Astrocyte of the cerebellum (primary cell): ENCODE measurements around the gene AMZ1.

Experiments used
- DNase-seq: peaks from one replicate; pipeline ENCODE4 v3.0.0-alpha.2; 2011; ENCODE audit warnings: low read depth
- H3K4me3 ChIP-seq: 2 replicates; pipeline ENCODE4 v1.5.1; 2011; ENCODE audit warnings: mild to moderate bottlenecking, low read depth, low read length, moderate library complexity
- in situ Hi-C: cut with HindIII; loops from 2 replicates; pipeline ENCODE4 v1.10.0; 2017; ENCODE audit warnings: low sequenced_read_pairs
- TF ChIP-seq, protein P1 (sequence below): IDR thresholded peaks from 2 replicates; pipeline ENCODE4 v1.5.1; 2012; ENCODE audit warnings: low read length, low read depth, moderate library complexity, mild to moderate bottlenecking; ENCODE audit errors: missing control alignments

The AMZ1 gene

DNA sequence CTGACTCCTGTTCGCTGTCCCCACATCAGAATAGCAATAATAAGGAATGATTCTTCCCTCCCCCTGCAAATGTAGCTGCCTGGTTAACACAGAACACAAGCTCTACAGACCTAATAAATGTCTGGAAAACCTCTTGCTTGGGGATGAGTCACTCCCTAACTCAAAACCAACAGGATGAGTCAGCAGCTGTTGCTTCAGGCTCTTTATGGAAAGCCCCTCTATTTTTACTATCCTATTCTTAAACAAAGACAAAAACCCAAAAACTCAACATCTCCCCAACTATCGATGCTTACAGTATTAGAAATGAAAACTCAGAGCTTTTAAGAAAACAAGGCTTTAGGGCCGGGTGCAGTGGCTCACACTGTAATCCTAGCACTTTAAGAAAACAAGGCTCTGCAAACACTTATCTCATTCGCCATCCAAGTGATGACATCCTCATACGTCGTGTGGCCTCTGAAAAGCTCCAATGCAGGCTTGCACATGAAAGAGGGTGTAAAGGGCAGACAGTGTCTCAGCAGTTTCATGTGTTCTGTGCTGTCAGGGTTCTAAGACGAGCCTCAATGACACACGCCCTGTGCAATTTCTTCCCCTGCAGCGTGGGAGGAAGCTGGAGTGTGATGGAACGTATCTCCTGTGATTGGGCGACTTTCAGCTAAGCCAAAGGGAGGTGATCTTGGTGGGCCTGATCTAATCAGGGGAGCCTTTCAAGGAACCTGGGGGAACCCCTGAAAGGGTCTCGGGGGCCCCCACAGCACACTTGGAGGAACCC lies 70.1 kb downstream of the AMZ1 start:
- peak overlapping the region; percentile 11 for H3K4me3 ChIP-seq
- in situ Hi-C loops: no loop called here

DNA sequence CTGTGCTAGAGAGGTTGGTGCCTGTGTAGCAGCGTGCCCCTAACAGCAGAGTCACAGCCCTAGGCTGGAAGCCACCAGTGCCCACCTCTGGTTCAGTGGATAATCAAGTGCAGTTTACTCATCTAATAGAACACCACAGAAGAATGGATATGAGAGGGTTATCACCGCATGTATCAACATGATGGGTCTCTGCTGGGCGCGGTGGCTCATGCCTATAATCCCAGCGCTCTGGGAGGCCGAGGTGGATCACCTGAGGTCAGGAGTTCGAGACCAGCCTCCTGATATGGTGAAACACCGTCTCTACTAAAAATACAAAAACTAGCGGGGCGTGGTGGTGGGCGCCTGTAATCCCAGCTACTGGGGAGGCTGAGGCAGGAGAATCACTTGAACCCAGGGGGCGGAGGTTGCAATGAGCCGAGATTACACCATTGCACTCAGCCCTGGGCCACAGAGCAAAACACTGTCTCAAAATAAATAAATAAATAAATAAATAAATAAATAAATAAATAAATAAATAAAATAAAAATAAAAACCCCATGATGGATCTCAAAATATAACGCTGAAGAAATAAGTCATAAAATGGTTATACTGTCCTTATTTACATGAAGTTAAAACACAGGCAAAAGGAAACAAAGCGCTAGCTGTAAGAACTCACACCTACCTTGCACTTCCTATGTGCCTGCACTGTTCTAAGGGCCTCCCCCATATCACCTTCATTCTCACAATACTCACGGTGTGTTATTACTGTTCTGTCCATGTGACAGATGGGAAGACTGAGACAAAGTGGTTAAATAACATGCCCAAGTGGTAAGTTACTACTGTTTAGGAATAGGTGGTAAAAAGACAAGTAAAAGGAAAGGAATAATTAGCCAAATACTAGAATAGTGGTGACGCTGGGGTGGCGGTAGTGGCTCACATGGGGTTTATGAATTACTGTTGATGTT lies 70.9 kb downstream of the AMZ1 start:
- in situ Hi-C loops: no loop called here
- TF ChIP-seq, protein P1, sequence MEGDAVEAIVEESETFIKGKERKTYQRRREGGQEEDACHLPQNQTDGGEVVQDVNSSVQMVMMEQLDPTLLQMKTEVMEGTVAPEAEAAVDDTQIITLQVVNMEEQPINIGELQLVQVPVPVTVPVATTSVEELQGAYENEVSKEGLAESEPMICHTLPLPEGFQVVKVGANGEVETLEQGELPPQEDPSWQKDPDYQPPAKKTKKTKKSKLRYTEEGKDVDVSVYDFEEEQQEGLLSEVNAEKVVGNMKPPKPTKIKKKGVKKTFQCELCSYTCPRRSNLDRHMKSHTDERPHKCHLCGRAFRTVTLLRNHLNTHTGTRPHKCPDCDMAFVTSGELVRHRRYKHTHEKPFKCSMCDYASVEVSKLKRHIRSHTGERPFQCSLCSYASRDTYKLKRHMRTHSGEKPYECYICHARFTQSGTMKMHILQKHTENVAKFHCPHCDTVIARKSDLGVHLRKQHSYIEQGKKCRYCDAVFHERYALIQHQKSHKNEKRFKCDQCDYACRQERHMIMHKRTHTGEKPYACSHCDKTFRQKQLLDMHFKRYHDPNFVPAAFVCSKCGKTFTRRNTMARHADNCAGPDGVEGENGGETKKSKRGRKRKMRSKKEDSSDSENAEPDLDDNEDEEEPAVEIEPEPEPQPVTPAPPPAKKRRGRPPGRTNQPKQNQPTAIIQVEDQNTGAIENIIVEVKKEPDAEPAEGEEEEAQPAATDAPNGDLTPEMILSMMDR: no peak
- no peak for DNase-seq
- no peak overlapping the region for H3K4me3 ChIP-seq

More for the DNA sequence above, 70.1 kb downstream of the AMZ1 start:
- TF ChIP-seq, protein P1: no peak
- peak; percentile 94 for DNase-seq

DNA sequence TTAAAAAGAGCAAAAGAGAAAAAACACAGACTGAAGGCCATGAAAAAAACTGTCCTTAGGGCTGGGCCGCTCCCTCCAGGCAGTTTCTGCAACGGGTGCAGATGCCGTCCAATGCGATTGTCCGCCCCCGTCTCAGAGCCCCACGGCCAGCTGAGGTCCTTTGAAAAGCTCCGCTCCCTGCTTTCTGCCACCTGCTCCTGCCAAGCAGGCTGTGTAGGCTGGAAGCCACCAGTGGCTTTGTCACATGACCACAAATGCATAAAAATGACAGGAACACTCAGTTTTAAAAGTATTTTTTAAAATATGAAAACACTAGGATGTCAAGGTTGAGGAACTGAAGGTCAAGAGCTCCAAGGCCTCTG lies 71.7 kb downstream of the AMZ1 start:
- in situ Hi-C loops: no loop called here
- DNase-seq: no peak
- TF ChIP-seq, protein P1: no peak
- H3K4me3 ChIP-seq: no peak overlapping the region

DNA sequence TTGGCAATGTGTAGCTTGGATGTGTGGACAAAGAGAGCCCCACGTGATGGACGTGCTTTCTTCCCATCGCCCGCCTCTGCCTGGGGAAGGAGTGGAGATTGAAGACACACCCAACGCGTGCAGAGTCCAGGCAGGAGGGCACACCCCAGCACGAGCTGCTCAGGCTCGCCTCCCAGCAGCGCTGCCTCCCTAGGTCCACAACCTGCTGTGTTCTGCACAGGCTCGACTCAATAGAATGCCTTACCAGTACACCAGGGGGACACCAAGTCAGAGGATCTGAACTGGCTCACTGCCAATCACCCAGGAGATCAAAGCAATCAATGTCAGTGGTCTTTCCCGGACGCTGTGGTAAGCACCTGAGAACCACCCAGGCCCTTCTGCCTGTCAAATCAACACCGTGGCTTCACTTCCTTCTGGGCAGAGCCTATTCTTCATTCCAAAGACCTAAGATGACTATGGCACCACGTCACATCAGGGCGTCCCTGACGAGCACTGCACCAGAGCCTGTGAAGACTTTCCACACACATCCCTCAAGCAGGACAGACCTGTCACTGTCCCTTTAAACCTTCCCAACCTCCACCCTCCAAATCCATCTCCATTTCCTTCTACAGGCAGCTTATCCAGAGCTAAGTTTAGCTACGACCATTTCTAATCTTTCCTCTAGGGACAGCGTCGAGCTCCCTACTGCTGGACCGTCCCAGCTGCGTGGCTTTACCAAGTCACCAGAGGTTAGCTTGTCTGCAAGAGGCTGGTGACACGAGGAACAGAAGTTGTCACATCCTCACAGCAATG lies 72.3 kb downstream of the AMZ1 start:
- DNase-seq: no peak
- TF ChIP-seq, protein P1: peak; percentile 61
- H3K4me3 ChIP-seq: no peak overlapping the region
- in situ Hi-C loops: no loop called here

DNA sequence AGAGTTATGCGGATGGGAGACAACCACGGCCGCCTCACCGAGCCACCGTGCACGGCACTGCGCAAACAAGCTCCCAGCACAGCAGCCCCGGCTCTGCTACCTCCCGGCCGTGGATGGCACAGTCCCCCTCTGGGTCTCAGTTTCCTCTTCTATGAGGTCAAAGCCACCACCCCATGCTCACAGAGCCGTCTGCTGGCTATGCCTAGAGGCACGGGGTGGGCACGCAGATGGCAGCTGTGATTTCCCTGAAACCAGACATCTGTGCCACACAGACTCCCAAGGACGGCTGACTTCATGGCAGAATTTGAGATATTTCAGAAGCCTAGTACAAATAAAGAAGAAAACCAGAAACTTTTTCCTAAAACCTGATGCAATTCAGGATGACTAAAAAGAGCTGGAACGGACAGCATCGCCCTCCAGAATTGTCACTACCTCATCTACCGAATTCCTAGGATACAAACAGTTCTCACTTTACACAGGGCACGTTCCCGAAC lies 73.2 kb downstream of the AMZ1 start:
- H3K4me3 ChIP-seq: no peak overlapping the region
- TF ChIP-seq, protein P1: no peak
- in situ Hi-C loops: no loop called here
- no peak for DNase-seq
